ENCODE data around the gene FAM98A. TPM values are rescaled to one million over a fixed set of nuclear protein-coding genes. Genes with fewer than 3 reads are reported as not detected.

The FAM98A gene
- total and polyA plus RNA-seq, 12 donors, result 16.0 to 118 (median 50.5) TPM

DNA sequence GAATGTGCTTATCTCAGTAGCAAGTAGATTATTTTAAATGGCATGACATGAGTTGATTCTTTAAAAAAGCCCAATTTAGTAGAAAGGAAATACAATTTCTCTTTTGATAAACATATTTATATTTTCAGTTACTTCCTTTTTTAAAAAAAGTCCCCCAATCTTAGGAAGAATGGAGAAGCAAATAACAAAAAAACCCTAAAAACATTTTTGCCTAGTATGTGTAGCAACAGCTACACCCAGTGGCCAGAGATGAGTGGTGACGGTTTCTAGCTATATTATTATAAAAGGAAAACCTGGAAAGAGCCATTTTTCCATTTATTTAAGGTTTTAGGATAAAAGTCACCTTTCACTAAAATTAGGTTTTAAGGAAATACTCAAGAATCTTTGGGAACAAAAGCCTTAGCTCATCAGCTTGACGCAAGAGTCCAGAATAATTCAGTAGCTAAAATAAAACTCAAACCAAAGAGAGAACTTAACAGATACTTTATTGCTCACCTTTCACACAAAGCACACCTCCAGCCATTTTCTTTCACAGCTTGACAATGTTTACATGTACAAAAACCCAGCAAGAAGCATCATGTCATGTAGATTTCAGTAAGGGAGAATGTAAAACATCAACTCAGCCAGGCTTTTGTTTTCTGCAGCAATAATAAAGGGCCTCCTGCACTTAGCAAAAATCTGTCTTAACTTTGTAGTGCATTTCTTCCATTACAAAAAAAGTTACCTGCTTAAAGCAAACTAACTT is 15.7 kb downstream of the FAM98A start:
- 18 to 28% (median 25%) methylated on average over 2 of the region's 2 CpGs for WGBS, 4 donors
- H3K27ac ChIP-seq, result no peak overlapping the region

DNA sequence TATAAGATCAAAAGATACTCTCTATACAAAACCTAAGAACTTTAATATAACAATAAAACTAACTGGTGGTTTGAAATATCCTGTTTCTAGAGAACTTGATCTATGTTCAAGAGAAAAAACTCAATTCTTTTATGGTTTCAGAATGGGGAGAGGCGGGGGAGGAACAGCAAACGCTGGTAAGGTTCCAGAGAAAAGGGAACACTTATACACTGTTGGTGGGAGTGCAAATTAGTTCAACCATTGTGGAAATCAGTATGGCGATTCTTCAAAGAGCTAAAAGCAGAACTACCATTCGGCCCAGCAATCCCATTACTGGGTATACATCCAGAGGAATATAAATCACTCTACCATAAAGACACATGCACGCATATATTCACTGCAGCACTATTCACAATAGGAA is 17.2 kb downstream of the FAM98A start:
- no peak for DNase-seq
- Histone ChIP-seq H3K27me3 (no peaks in the 10 kb centered on the region), H3K4me3 (no peak overlapping the region), H3K36me3 (replicated peaks in 1 of 2) (peaks cover 0 to 19% of the 10 kb centered on the region in 2 donors), H3K9me3 (replicated peaks in 1 of 3) (no peaks in the 10 kb centered on the region), H3K4me1 (replicated peaks in 1 of 2) (peaks cover 0 to 4% of the 10 kb centered on the region in 2 donors), H3K27ac (peak overlapping the region in 1 of 5 donors; percentile 38)
- intact Hi-C loops (cut with DNase I), result loop anchor here (10.0 kb wide), 2 partner anchors 107 to 167 kb away; partner anchors contain the start of gene RASGRP3 (in 1 of the 2)
- TF ChIP-seq POLR2A (IDR thresholded peaks at IDR 0.05) (no peak), CTCF (IDR thresholded peaks at IDR 0.05) (no peak)
- WGBS, 4 donors, result 76 to 87% (median 80%) methylated on average over 5 of the region's 5 CpGs

More for the DNA sequence above, 15.7 kb downstream of the FAM98A start:
- H3K36me3 ChIP-seq (replicated peaks in 1 of 2), result peaks cover 0 to 19% of the 10 kb centered on the region in 2 donors
- TF ChIP-seq POLR2A (IDR thresholded peaks at IDR 0.05) (no peak), CTCF (IDR thresholded peaks at IDR 0.05) (peak; percentile 62 to 87 (median 80))
- peaks cover 0 to 4% of the 10 kb centered on the region in 2 donors for H3K4me1 ChIP-seq (replicated peaks in 1 of 2)
- intact Hi-C loops (cut with DNase I), result loop anchor here (10.0 kb wide), 2 partner anchors 109 to 169 kb away; partner anchors contain the start of gene RASGRP3 (in 1 of the 2)
- no peaks in the 10 kb centered on the region for H3K9me3 ChIP-seq (replicated peaks in 1 of 3)
- H3K4me3 ChIP-seq, result no peak overlapping the region
- peak in 5 of 7 donors; percentile 16 to 61 (median 35) for DNase-seq
- H3K27me3 ChIP-seq, result no peaks in the 10 kb centered on the region

GRCh38 chr2:33579227-33579626 is 19.9 kb downstream of the FAM98A start:
- DNase-seq, result no peak
- no peak overlapping the region for H3K4me3 ChIP-seq
- no peak overlapping the region for H3K27ac ChIP-seq
- intact Hi-C loops (cut with DNase I), result no loop called here
- no peaks in the 10 kb centered on the region for H3K27me3 ChIP-seq
- TF ChIP-seq POLR2A (IDR thresholded peaks at IDR 0.05) (no peak), CTCF (IDR thresholded peaks at IDR 0.05) (no peak)
- H3K4me1 ChIP-seq (replicated peaks in 1 of 2), result peaks cover 0 to 4% of the 10 kb centered on the region in 2 donors
- WGBS, 4 donors, result 78 to 89% (median 86%) methylated on average over 5 of the region's 5 CpGs
- H3K36me3 ChIP-seq (replicated peaks in 1 of 2), result no peaks in the 10 kb centered on the region
- H3K9me3 ChIP-seq (replicated peaks in 1 of 3), result no peaks in the 10 kb centered on the region

DNA sequence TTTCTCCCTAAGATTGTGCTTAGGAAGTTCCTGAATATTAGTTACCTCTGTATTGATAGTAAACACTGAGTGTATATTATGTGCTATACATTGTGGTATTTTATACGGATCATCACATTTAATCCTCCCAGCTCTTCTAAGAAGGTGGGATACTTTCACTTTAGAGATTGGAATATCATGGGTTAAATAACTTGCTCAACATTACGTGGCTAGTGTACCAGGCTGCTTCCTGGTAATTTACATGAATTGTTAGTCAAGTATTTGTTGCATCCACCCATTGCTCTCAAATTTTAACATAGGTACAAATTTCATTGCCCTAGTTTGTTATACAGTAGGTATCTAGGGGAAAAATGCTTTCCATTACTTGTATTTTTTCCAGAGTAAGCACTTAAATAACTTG is 21.4 kb downstream of the FAM98A start:
- H3K4me3 ChIP-seq, result no peak overlapping the region
- WGBS, 4 donors, result 41 to 55% (median 47%) methylated on average over 2 of the region's 2 CpGs
- H3K36me3 ChIP-seq (replicated peaks in 1 of 2), result no peaks in the 10 kb centered on the region
- intact Hi-C loops (cut with DNase I), result no loop called here
- H3K9me3 ChIP-seq (replicated peaks in 1 of 3), result no peaks in the 10 kb centered on the region
- H3K27ac ChIP-seq, result no peak overlapping the region
- no peaks in the 10 kb centered on the region for H3K27me3 ChIP-seq
- no peaks in the 10 kb centered on the region for H3K4me1 ChIP-seq (replicated peaks in 1 of 2)
- TF ChIP-seq POLR2A (IDR thresholded peaks at IDR 0.05) (no peak), CTCF (IDR thresholded peaks at IDR 0.05) (no peak)
- DNase-seq, result no peak

Measured in adrenal gland (tissue), 12 donors.